NCI-H748 (cell line): ENCODE results near the gene TTL.
"Not testable (repeated sequence)": the region's sequence is repeated elsewhere in the genome, so short reads cannot be mapped to it uniquely, and the experiment has no call there.

Source experiments
- DNase-seq: peaks from one replicate; lab custom pipeline; 2025; ENCODE audit not compliant: unreplicated experiment; lab: John Stamatoyannopoulos, UW

The TTL gene

GRCh38 chr2:112481528-112482233, at the start of gene TTL:
Gene TTL (plus strand): TSS chr2:112482156. CDS start chr2:112482345, 189 bp downstream.
- peak; percentile 79 for DNase-seq

GRCh38 chr2:112432390-112432734, 49.6 kb upstream of the TTL start:
- DNase-seq = not testable (repeated sequence)

- DNase-seq = not testable (repeated sequence)
Measured at GRCh38 chr2:112432735-112433479, 49.0 kb upstream of the TTL start.

- not testable (repeated sequence) for DNase-seq
Measured at GRCh38 chr2:112433480-112433879, 48.5 kb upstream of the TTL start, which contains the start of gene RGPD8. Gene RGPD8 (minus strand): TSS chr2:112433645. CDS start chr2:112433453, 192 bp downstream.

- DNase-seq = no peak
Measured at GRCh38 chr2:112433932-112434730, 47.8 kb upstream of the TTL start.

GRCh38 chr2:112434890-112435715, 46.9 kb upstream of the TTL start:
- DNase-seq = not testable (repeated sequence)

- DNase-seq = not testable (repeated sequence)
Measured at GRCh38 chr2:112435716-112436431, 46.1 kb upstream of the TTL start.

- DNase-seq = not testable (repeated sequence)
Measured at GRCh38 chr2:112436993-112437392, 45.0 kb upstream of the TTL start.

- not testable (repeated sequence) for DNase-seq
Measured at GRCh38 chr2:112437405-112437831, 44.5 kb upstream of the TTL start.

GRCh38 chr2:112438603-112439261, 43.2 kb upstream of the TTL start:
- DNase-seq = not testable (repeated sequence)

- not testable (repeated sequence) for DNase-seq
Measured at GRCh38 chr2:112444256-112444655, 37.7 kb upstream of the TTL start.

GRCh38 chr2:112449854-112450253, 32.1 kb upstream of the TTL start:
- no peak for DNase-seq

GRCh38 chr2:112451317-112451716, 30.6 kb upstream of the TTL start:
- DNase-seq = no peak

- no peak for DNase-seq
Measured at GRCh38 chr2:112454586-112454985, 27.4 kb upstream of the TTL start.

GRCh38 chr2:112459372-112459771, 22.6 kb upstream of the TTL start:
- no peak for DNase-seq

- DNase-seq = no peak
Measured at GRCh38 chr2:112462178-112462577, 19.8 kb upstream of the TTL start.

- no peak for DNase-seq
Measured at GRCh38 chr2:112463256-112463655, 18.7 kb upstream of the TTL start.

- no peak for DNase-seq
Measured at GRCh38 chr2:112465382-112465781, 16.6 kb upstream of the TTL start.

- DNase-seq = no peak
Measured at GRCh38 chr2:112472547-112473263, 9.3 kb upstream of the TTL start.
